ENCODE measurements around the gene LMO1. TPM values are rescaled to one million over a fixed set of nuclear protein-coding genes. Genes with fewer than 3 reads are reported as not detected.

The LMO1 gene
- polyA plus RNA-seq, 1 of the 3 experiments (the other 2 are of a cell fraction): 0.12 TPM

GRCh38 chr11:8283100-8283464 is 19.4 kb upstream of the LMO1 start:
- Histone ChIP-seq H3K4me2 (no peak overlapping the region), H2AFZ (ENCODE audit: low read depth) (no peak overlapping the region), H3K79me2 (ENCODE audit: insufficient read depth) (no peaks in the 10 kb centered on the region), H3K27me3 (ENCODE audit: insufficient read depth) (no peaks in the 10 kb centered on the region; the same call in 1 of the 2 replicates), H3K9ac (no peak overlapping the region), H3K4me1 (ENCODE audit: control insufficient read depth in 1 of 2, insufficient read depth in 2 of 2, low read depth in 1 of 2, low read length in 1 of 2) (peaks cover 0 to 34% of the 10 kb centered on the region in 2 experiments; a peak in 2 of 4 replicates), H3K9me2 (no peaks in the 10 kb centered on the region), H3K27ac (ENCODE audit: low read depth in 2 of 2, low read length in 1 of 2) (peak overlapping the region in 1 of 2 experiments; percentile 98; a peak in 2 of 4 replicates), H3K36me3 (replicated peaks in 1 of 2; ENCODE audit: control insufficient read depth in 1 of 2, insufficient read depth in 2 of 2, low read length in 1 of 2) (no peaks in the 10 kb centered on the region), H4K20me1 (ENCODE audit: insufficient read depth) (no peaks in the 10 kb centered on the region), H3K4me3 (ENCODE audit: low read depth in 2 of 2, low read length in 1 of 2) (peak overlapping the region in 1 of 2 experiments; percentile 5; a peak in 1 of 4 replicates), H3K9me3 (no peaks in the 10 kb centered on the region), H3F3A (replicated peaks; ENCODE audit: insufficient read depth) (no peaks in the 10 kb centered on the region)
- TF ChIP-seq RAD21 (IDR thresholded peaks at IDR 0.05; ENCODE audit: low read length) (no peak), NRF1 (IDR thresholded peaks at IDR 0.05; ENCODE audit: low read depth, low read length) (no peak), GATA2 (CRISPR knock-in tag; IDR thresholded peaks at IDR 0.05) (0 out of 2 replicates have a peak, but pooled peaks have one; percentile 41), RFX5 (IDR thresholded peaks at IDR 0.05; ENCODE audit: low read length) (no peak)
- CTCF ChIA-PET: interaction anchor here (0.8 to 3.3 kb wide), 8 partner anchors 17 to 89 kb away, joined by 3 to 24 read pairs (median 4); partner anchors contain the start of gene LMO1
- DNase-seq: no peak
- WGBS (ENCODE audit: low lambda C conversion rate): 55% methylated on average over 8 of the region's 8 CpGs
- POLR2A ChIA-PET: interaction anchor here (1.0 to 2.6 kb wide), 5 partner anchors 15 to 54 kb away, joined by 3 to 19 read pairs (median 9); partner anchors contain the start of gene LMO1

GRCh38 chr11:8282631-8283030 is 19.0 kb upstream of the LMO1 start:
- Histone ChIP-seq H2AFZ (ENCODE audit: low read depth) (no peak overlapping the region), H3K9me2 (no peaks in the 10 kb centered on the region), H3K9ac (no peak overlapping the region), H3K79me2 (ENCODE audit: insufficient read depth) (no peaks in the 10 kb centered on the region), H3K4me1 (ENCODE audit: control insufficient read depth in 1 of 2, insufficient read depth in 2 of 2, low read depth in 1 of 2, low read length in 1 of 2) (peaks cover 0 to 34% of the 10 kb centered on the region in 2 experiments; a peak in 2 of 4 replicates), H3K4me2 (no peak overlapping the region), H3K27ac (ENCODE audit: low read depth in 2 of 2, low read length in 1 of 2) (peak overlapping the region in 1 of 2 experiments; percentile 98; a peak in 2 of 4 replicates), H4K20me1 (ENCODE audit: insufficient read depth) (no peaks in the 10 kb centered on the region), H3K36me3 (replicated peaks in 1 of 2; ENCODE audit: control insufficient read depth in 1 of 2, insufficient read depth in 2 of 2, low read length in 1 of 2) (no peaks in the 10 kb centered on the region), H3F3A (replicated peaks; ENCODE audit: insufficient read depth) (no peaks in the 10 kb centered on the region), H3K4me3 (ENCODE audit: low read depth in 2 of 2, low read length in 1 of 2) (no peak overlapping the region; a peak in 1 of 4 replicates), H3K27me3 (ENCODE audit: insufficient read depth) (no peaks in the 10 kb centered on the region; the same call in 1 of the 2 replicates), H3K9me3 (no peaks in the 10 kb centered on the region)
- WGBS (ENCODE audit: low lambda C conversion rate): 73% methylated on average over 10 of the region's 10 CpGs
- CTCF ChIA-PET: interaction anchor here (1.5 to 3.3 kb wide), 3 partner anchors 17 to 59 kb away, joined by 5 to 24 read pairs (median 6); partner anchors contain the start of gene LMO1
- peak; percentile 73 for DNase-seq
- POLR2A ChIA-PET: interaction anchor here (2.3 to 2.6 kb wide), 2 partner anchors 15 to 49 kb away, joined by 10 to 19 read pairs; no protein-coding TSS in a partner anchor
- TF ChIP-seq NFIC (IDR thresholded peaks at IDR 0.05; ENCODE audit: borderline replicate concordance) (no peak), CHD2 (IDR thresholded peaks at IDR 0.05; ENCODE audit: low read length, partially characterized antibody) (no peak), NRF1 (IDR thresholded peaks at IDR 0.05; ENCODE audit: low read depth, low read length) (no peak), EZH2phosphoT487 (IDR thresholded peaks at IDR 0.05; ENCODE audit: borderline replicate concordance, low read depth) (no peak), TCF12 (IDR thresholded peaks at IDR 0.05) (no peak), RXRA (IDR thresholded peaks at IDR 0.05; ENCODE audit: borderline replicate concordance, low read depth) (no peak), IRF3 (IDR thresholded peaks at IDR 0.05; ENCODE audit: low read depth, low read length) (no peak), FOXM1 (IDR thresholded peaks at IDR 0.05; ENCODE audit: low read depth) (no peak), MXI1 (IDR thresholded peaks at IDR 0.05; ENCODE audit: low read depth, low read length) (no peak), ZBTB33 (IDR thresholded peaks at IDR 0.05; ENCODE audit: borderline replicate concordance, low read depth) (no peak), USF1 (IDR thresholded peaks at IDR 0.05; ENCODE audit: borderline replicate concordance, low read depth) (no peak), GABPA (IDR thresholded peaks at IDR 0.05; ENCODE audit: low read depth) (no peak), TAF1 (IDR thresholded peaks at IDR 0.05; ENCODE audit: borderline replicate concordance, low read depth, low read length) (no peak), ELF1 (IDR thresholded peaks at IDR 0.05) (no peak), REST (IDR thresholded peaks at IDR 0.05; ENCODE audit: low read depth, low read length) (no peak), GATA2 (CRISPR knock-in tag; IDR thresholded peaks at IDR 0.05) (no peak), RCOR1 (IDR thresholded peaks at IDR 0.05; ENCODE audit: low read length) (no peak), MAX (IDR thresholded peaks at IDR 0.05; ENCODE audit: low read depth) (no peak), JUND (IDR thresholded peaks at IDR 0.05) (no peak)
